ENCODE measurements around the gene MAP4K2.

The MAP4K2 gene

DNA sequence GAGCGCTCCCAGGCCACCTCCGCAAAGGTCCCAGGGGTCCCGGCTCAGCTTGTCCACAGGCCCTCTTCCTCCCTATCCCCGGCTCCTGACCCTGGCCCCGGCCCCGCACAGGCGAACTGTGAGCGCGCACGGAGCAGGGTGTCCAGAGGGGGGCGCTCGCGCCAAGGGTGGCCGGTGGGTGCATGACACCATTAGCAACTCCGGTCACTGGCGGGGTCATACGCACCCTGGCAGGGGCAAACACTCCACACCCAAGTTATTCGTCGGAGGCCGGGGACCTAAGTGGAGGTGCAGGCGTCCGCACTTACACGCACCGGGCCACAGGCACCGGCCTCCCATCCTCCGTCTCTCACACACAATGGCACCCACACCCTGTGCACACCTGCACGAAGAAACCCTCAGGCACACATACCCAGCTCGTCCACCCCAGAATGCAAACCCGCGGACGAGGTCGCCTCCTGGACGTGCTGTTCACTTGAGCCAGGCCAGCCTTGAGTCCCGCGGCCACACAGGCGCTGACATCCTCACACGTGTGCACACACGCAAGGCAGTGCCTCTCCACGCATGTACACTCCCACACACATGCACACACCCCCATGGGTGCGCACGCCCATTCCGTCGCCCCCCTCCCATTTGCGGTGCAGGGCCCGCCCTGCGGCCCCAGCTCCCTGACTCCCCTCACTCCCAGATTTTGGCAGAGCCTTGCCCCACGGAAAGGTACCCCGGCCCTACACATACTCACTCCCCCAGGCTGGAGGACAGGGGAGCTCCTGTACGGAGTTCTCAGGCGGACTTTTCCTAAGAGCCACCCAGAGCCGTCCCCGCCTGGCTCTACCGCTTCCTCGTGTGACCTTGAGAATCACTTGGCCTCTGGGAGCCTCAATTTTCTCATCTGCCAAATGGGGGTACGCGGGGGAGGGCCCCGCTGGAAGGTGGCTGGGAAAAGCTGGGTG lies 59.1 kb downstream of the MAP4K2 start, which contains the start of gene RASGRP2:
Gene RASGRP2 (minus strand): TSS at position 552 of the 953 bp plus-strand sequence. CDS start 1,276 bp downstream, outside the sequence.
- Histone ChIP-seq H3K27me3 (replicated peaks; ENCODE audit: insufficient read depth, low read length) (peaks cover 90% of the 10 kb centered on the region), H3K9me3 (replicated peaks; ENCODE audit: insufficient read depth, low read length) (no peaks in the 10 kb centered on the region), H4K20me1 (ENCODE audit: insufficient read depth, low read length) (0 out of 2 replicates have a peak, but pooled peaks cover 5% of the 10 kb centered on the region), H3K9me2 (replicated peaks; ENCODE audit: insufficient read depth, low read length) (no peaks in the 10 kb centered on the region), H3K4me2 (ENCODE audit: low read depth, low read length) (peak within 1 kb of the TSS; percentile 91), H3K27ac (ENCODE audit: low read length) (no peak within 1 kb of the TSS), H3K36me3 (replicated peaks; ENCODE audit: insufficient read depth, low read length) (no peaks in the 10 kb centered on the region), H3F3A (ENCODE audit: insufficient read depth, low read length) (peaks cover 4% of the 10 kb centered on the region; the same call in 1 of the 2 replicates), H3K4me3 (ENCODE audit: low read length) (peak within 1 kb of the TSS; percentile 63), H2AFZ (ENCODE audit: low read length) (peak within 1 kb of the TSS; percentile 46; the same call in 1 of the 2 replicates), H3K4me1 (ENCODE audit: low read length) (peaks cover 16% of the 10 kb centered on the region), H3K9ac (ENCODE audit: low read length) (no peak within 1 kb of the TSS), H3K79me2 (ENCODE audit: low read length) (no peaks in the 10 kb centered on the region)
- DNase-seq = no peak
- TF ChIP-seq EZH2 (optimal IDR thresholded peaks at IDR 0.05; ENCODE audit: low read depth, low read length) = no peak
- no peak for TF ChIP-seq EZH2phosphoT487 (IDR thresholded peaks at IDR 0.05; ENCODE audit: low read length)
- TF ChIP-seq, protein P1, sequence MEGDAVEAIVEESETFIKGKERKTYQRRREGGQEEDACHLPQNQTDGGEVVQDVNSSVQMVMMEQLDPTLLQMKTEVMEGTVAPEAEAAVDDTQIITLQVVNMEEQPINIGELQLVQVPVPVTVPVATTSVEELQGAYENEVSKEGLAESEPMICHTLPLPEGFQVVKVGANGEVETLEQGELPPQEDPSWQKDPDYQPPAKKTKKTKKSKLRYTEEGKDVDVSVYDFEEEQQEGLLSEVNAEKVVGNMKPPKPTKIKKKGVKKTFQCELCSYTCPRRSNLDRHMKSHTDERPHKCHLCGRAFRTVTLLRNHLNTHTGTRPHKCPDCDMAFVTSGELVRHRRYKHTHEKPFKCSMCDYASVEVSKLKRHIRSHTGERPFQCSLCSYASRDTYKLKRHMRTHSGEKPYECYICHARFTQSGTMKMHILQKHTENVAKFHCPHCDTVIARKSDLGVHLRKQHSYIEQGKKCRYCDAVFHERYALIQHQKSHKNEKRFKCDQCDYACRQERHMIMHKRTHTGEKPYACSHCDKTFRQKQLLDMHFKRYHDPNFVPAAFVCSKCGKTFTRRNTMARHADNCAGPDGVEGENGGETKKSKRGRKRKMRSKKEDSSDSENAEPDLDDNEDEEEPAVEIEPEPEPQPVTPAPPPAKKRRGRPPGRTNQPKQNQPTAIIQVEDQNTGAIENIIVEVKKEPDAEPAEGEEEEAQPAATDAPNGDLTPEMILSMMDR (IDR thresholded peaks at IDR 0.05; ENCODE audit: low read length) = peak; percentile 63

GRCh38 chr11:64742889-64743590 lies 60.0 kb downstream of the MAP4K2 start:
- peak overlapping the region; percentile 70 for H2AFZ ChIP-seq (ENCODE audit: low read length)
- H3K27ac ChIP-seq (ENCODE audit: low read length) = no peak overlapping the region
- peak overlapping the region; percentile 91 for H3K4me2 ChIP-seq (ENCODE audit: low read depth, low read length)
- no peaks in the 10 kb centered on the region for H3K9me2 ChIP-seq (replicated peaks; ENCODE audit: insufficient read depth, low read length)
- H3K4me1 ChIP-seq (ENCODE audit: low read length) = peaks cover 16% of the 10 kb centered on the region
- TF ChIP-seq EZH2 (optimal IDR thresholded peaks at IDR 0.05; ENCODE audit: low read depth, low read length) (no peak), EZH2phosphoT487 (IDR thresholded peaks at IDR 0.05; ENCODE audit: low read length) (no peak)
- TF ChIP-seq, protein P1 (IDR thresholded peaks at IDR 0.05; ENCODE audit: low read length) = peak; percentile 80
- no peaks in the 10 kb centered on the region for H3K79me2 ChIP-seq (ENCODE audit: low read length)
- DNase-seq = peak; percentile 54
- peak overlapping the region; percentile 19; the same call in 1 of the 2 replicates for H3K9ac ChIP-seq (ENCODE audit: low read length)
- H3K36me3 ChIP-seq (replicated peaks; ENCODE audit: insufficient read depth, low read length) = no peaks in the 10 kb centered on the region
- H3K4me3 ChIP-seq (ENCODE audit: low read length) = peak overlapping the region; percentile 63
- H3K9me3 ChIP-seq (replicated peaks; ENCODE audit: insufficient read depth, low read length) = no peaks in the 10 kb centered on the region
- peaks cover 4% of the 10 kb centered on the region; the same call in 1 of the 2 replicates for H3F3A ChIP-seq (ENCODE audit: insufficient read depth, low read length)
- 0 out of 2 replicates have a peak, but pooled peaks cover 5% of the 10 kb centered on the region for H4K20me1 ChIP-seq (ENCODE audit: insufficient read depth, low read length)
- peaks cover 93% of the 10 kb centered on the region for H3K27me3 ChIP-seq (replicated peaks; ENCODE audit: insufficient read depth, low read length)

GRCh38 chr11:64742087-64742888 lies 60.7 kb downstream of the MAP4K2 start:
- 0 out of 2 replicates have a peak, but pooled peaks cover 5% of the 10 kb centered on the region for H4K20me1 ChIP-seq (ENCODE audit: insufficient read depth, low read length)
- H3F3A ChIP-seq (ENCODE audit: insufficient read depth, low read length) = peaks cover 4% of the 10 kb centered on the region; the same call in 1 of the 2 replicates
- H3K36me3 ChIP-seq (replicated peaks; ENCODE audit: insufficient read depth, low read length) = no peaks in the 10 kb centered on the region
- H3K27ac ChIP-seq (ENCODE audit: low read length) = no peak overlapping the region
- peak overlapping the region; percentile 63 for H3K4me3 ChIP-seq (ENCODE audit: low read length)
- no peak for DNase-seq
- H3K9me3 ChIP-seq (replicated peaks; ENCODE audit: insufficient read depth, low read length) = no peaks in the 10 kb centered on the region
- H3K4me2 ChIP-seq (ENCODE audit: low read depth, low read length) = peak overlapping the region; percentile 91
- no peaks in the 10 kb centered on the region for H3K9me2 ChIP-seq (replicated peaks; ENCODE audit: insufficient read depth, low read length)
- no peaks in the 10 kb centered on the region for H3K79me2 ChIP-seq (ENCODE audit: low read length)
- peaks cover 93% of the 10 kb centered on the region for H3K27me3 ChIP-seq (replicated peaks; ENCODE audit: insufficient read depth, low read length)
- peaks cover 16% of the 10 kb centered on the region for H3K4me1 ChIP-seq (ENCODE audit: low read length)
- H3K9ac ChIP-seq (ENCODE audit: low read length) = peak overlapping the region; percentile 19; the same call in 1 of the 2 replicates
- TF ChIP-seq EZH2 (optimal IDR thresholded peaks at IDR 0.05; ENCODE audit: low read depth, low read length) (no peak), EZH2phosphoT487 (IDR thresholded peaks at IDR 0.05; ENCODE audit: low read length) (no peak)
- TF ChIP-seq, protein P1 (IDR thresholded peaks at IDR 0.05; ENCODE audit: low read length) = no peak
- peak overlapping the region; percentile 70; the same call in 1 of the 2 replicates for H2AFZ ChIP-seq (ENCODE audit: low read length)

Measured in MM.1S (cell line).